Stimulated activated CD4-positive, alpha-beta T cell treated with anti-CD3 and anti-CD28 coated beads, Interleukin-2, amount 100 ng/mL, for 4 hours (primary cell): ENCODE data around the gene KREMEN1.

ENCODE experiments used
- DNase-seq: peaks from one replicate; pipeline ENCODE4 v3.0.0-alpha.2; 2020; ENCODE audit warnings: low read depth

The KREMEN1 gene

GRCh38 chr22:29128891-29129807, 56.3 kb downstream of the KREMEN1 start:
- no peak for DNase-seq

- DNase-seq, result no peak
Observed at GRCh38 chr22:29129808-29130140, 56.9 kb downstream of the KREMEN1 start.

GRCh38 chr22:29130476-29130875, 57.6 kb downstream of the KREMEN1 start:
- no peak for DNase-seq

- no peak for DNase-seq
Observed at GRCh38 chr22:29133603-29134133, 60.8 kb downstream of the KREMEN1 start.

GRCh38 chr22:29134448-29134847, 61.6 kb downstream of the KREMEN1 start:
- DNase-seq, result no peak

- no peak for DNase-seq
Observed at GRCh38 chr22:29136782-29137700, 64.2 kb downstream of the KREMEN1 start.

GRCh38 chr22:29138556-29139305, 65.9 kb downstream of the KREMEN1 start:
- DNase-seq, result no peak

GRCh38 chr22:29139965-29140782, 67.3 kb downstream of the KREMEN1 start:
- DNase-seq, result no peak

- DNase-seq, result no peak
Observed at GRCh38 chr22:29141078-29141688, 68.3 kb downstream of the KREMEN1 start.

- DNase-seq, result no peak
Observed at GRCh38 chr22:29142116-29142515, 69.3 kb downstream of the KREMEN1 start.

- DNase-seq, result no peak
Observed at GRCh38 chr22:29143941-29144785, 71.3 kb downstream of the KREMEN1 start.

GRCh38 chr22:29144786-29145160, 71.9 kb downstream of the KREMEN1 start:
- no peak for DNase-seq

- DNase-seq, result no peak
Observed at GRCh38 chr22:29145321-29146072, 72.7 kb downstream of the KREMEN1 start.

- DNase-seq, result no peak
Observed at GRCh38 chr22:29146091-29146560, 73.3 kb downstream of the KREMEN1 start.

- no peak for DNase-seq
Observed at GRCh38 chr22:29146771-29147170, 73.9 kb downstream of the KREMEN1 start.

- no peak for DNase-seq
Observed at GRCh38 chr22:29147331-29147899, 74.6 kb downstream of the KREMEN1 start.

GRCh38 chr22:29148036-29148435, 75.2 kb downstream of the KREMEN1 start:
- no peak for DNase-seq

- DNase-seq, result no peak
Observed at GRCh38 chr22:29148826-29149225, 76.0 kb downstream of the KREMEN1 start.
